Measurements from ENCODE around the gene TSFM. TPM values are rescaled to one million over a fixed set of nuclear protein-coding genes. Genes with fewer than 3 reads are reported as not detected.

The TSFM gene
- 62.8 to 79.9 TPM (median 69.5 TPM) in 5 replicates for total RNA-seq (2022; extraction: Qiagen RNA extraction)

DNA sequence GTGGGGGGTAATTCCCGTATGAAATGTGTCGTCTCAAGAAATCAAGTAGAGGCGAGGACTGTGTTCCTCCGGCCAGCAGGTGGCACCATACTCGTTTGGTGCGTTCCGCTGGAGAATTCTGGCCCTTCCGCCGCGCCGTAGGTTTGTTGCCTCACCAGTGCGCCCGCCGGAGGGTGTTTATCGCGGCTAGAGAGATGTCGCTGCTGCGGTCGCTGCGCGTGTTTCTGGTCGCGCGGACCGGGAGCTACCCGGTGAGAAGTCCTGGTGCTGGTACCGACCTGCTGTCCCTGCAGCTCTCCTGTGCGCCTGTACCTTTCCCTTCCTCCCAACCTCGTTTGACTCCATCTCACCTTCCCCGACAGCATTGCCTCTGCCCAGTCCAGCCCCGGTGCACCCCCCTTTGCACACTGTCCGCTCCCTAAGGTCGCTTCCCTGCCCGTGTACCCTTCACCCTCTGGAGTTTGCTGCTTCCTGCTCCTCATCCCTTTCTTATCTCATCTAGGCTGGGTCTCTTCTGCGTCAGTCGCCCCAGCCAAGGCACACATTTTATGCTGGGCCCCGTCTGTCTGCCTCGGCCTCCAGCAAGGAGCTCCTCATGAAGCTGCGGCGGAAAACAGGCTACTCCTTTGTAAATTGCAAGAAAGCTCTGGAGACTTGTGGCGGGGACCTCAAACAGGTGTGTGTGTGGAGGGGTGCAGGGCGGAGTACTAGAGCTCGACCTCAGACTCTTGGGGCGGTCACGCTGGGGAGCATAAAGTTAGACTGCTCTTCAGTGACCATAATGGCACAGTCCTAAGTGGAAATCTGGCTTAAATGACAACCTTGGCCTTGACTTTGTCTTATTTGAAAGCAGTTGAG is at the start of gene TSFM:
TSFM (plus strand) TSS at position 180 of the 858 bp plus-strand sequence; CDS start at position 195, 15 bp downstream.

GRCh38 chr12:57738661-57739237 is 43.8 kb upstream of the TSFM start, which contains the start of gene AGAP2:
AGAP2 (minus strand) TSS chr12:57738742; CDS start chr12:57738246, 496 bp downstream.

DNA sequence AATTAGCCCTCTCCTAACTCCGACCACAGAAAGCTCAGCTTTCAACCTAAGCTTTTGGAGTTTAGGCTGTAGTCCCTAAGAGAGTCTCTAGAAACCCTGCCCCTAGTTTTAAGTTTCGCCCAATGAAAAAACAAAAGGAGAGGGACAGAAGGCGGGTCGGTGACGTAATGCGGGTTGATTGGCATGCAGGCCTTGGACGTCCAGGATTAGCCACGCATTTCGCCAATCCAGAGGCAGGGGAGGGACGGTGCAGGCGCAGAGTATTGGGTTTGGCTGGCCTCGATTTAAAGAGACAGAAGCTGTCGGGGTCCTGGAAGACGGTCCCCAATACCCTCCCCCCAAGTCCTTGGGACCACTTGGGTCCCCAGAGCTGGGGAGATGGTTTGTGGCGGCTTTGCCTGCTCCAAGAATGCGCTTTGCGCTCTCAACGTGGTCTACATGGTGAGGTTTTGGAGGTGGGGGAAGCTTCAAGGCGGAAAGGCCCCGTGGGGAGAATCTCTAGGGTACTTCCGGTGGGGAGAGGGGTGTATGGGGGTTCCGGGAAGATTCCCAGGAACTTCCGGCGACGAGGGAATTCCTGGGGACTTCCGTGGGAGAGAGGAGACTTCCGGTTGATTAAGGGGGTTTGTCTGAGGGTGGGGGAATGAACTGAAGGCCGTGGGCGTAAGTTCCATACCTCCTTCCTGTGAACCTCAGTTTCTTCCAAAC is 37.7 kb upstream of the TSFM start, which contains the start of gene TSPAN31:
TSPAN31 (plus strand) TSS at position 263 of the 708 bp plus-strand sequence; CDS start at position 379, 116 bp downstream.

GRCh38 chr12:57751788-57752667 is 30.6 kb upstream of the TSFM start, which contains the start of gene CDK4:
CDK4 (minus strand) TSS chr12:57752310; CDS start chr12:57751717, 593 bp downstream.

DNA sequence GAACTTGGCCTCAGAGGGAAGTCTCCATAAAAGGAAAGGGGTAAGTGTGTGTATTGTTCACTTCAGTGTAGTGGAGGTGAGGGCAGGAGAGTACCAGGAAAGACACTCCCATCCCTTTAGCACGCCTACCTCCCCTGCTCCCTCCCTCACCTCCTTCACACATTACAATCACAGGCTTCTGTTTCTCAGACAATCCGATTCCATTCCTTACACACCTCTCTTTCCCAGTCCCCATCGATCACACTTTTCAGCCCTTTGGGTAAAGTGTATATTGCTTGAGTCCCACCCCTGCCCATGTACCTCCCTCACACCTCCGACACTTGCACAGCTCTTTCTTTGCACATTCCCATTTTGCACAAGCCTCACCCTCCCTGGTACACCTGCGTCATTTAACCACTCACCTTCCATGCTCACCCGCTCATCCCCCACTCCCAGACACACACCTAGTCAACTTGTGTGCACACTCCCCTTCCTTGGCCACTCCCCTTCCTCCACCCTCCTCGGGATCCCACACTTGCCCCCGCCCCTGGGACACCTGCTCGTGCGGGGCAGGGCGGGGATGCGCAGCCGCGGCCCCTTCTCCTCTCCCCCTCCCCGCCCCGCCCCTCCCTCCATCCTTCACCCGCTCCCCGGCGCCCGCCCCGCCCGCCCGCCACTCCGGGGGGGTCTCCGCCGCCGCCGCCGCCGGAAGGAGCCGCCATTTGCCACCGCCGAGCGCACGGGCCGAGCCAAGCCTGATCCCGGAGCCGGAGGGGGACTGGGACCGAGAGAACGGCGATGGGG is 28.0 kb upstream of the TSFM start, which contains the start of gene MARCHF9:
MARCHF9 (plus strand) TSS at position 693 of the 783 bp plus-strand sequence. CDS start 426 bp downstream, outside the sequence.

DNA sequence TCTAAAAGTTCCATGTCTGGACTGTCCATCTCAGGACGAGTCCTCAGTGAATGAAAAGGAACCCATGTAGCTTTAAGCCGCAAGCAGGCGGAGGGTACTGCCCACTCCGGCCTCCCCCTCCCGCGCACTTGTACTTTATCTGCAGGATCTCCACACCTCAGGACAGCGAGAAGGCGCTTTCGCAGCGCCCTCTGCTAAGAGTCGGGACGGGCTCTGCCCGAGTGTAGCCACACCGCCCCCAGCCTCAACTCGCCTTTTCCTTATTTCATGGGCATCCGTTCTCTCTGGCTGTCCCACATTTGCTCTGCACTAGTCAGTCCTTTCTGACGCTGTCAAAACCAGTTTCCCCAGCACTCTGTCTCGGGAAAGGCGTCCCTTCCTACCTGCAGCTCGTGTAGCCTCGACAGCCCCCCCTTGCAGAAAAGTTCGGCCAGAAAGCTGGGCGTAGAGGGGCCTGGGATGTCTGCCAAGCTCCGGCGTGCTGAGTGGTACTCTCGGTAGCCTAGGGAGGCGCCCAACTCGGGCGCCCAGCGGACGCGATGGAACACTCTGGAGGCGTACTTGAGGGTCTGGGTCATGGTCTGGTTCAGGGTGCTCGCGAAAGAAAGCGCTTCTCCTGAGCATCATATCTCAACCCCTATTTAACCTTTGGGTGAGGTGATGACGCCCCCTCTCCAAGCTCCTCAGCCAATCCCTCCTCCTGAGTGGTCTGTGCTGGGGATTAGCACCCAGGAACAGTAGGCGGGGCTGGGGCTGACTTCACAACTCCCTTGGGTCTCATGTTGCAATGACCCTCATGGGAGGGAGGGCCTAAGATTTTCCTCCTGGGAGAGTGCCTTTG is 15.9 kb upstream of the TSFM start, which contains the start of gene CYP27B1:
CYP27B1 (minus strand) TSS at position 615 of the 841 bp plus-strand sequence; CDS start at position 578, 37 bp downstream.

GRCh38 chr12:57771873-57772428 is 10.6 kb upstream of the TSFM start, which contains the start of gene METTL1:
METTL1 (minus strand) TSS chr12:57772105; CDS start chr12:57772083, 22 bp downstream.

DNA sequence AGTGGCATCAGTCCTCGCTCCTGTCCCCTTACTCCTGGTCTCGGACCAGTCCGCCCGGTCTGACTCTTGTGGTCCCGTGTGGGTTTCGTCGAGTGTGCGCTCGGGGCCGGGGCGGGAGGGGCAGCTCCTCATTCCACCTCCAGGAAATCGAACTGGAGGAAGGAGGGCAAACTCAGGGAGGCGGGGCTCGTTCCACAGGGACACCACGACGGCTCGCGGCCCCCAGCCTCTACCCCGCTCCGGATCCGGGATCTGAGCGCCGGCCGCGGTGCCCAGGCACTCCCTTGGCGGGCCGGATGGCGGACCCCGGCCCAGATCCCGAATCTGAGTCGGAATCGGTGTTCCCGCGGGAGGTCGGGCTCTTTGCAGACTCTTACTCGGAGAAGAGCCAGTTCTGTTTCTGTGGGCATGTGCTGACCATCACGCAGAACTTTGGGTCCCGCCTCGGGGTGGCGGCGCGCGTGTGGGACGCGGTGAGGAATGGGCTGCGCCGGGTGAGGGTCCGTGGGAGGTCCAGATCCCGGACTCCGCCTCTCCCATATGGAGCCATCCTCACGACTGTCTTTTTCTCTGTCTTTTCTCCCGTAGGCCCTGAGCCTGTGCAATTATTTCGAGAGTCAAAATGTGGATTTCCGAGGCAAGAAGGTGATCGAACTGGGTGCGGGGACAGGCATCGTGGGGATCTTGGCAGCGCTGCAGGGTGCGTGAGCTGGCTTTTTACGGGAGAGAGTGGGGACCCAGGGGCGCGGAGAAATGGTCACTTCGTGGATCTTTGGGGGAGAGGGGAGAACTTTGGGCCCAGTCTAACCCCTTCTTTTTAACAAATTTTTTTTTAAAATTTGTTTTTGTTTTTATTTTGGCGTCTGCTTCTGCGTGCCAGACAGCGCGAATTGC is 9.9 kb upstream of the TSFM start, which contains the start of gene EEF1AKMT3:
EEF1AKMT3 (plus strand) TSS at position 186 of the 894 bp plus-strand sequence; CDS start at position 297, 111 bp downstream.

GRCh38 chr12:57846577-57847319 is 64.2 kb downstream of the TSFM start, which contains the start of gene CTDSP2:
CTDSP2 (minus strand) TSS chr12:57846729; CDS start chr12:57846435, 294 bp downstream.

Other genes with a start within 250 kb of the TSFM start
- 119 to 184 TPM (median 123 TPM) in 5 replicates for gene DCTN2, start 235.6 kb upstream of the TSFM start, total RNA-seq (2022; extraction: Qiagen RNA extraction)
- gene KIF5A, start 232.7 kb upstream of the TSFM start, total RNA-seq (2022; extraction: Qiagen RNA extraction), result 0.17 to 0.24 TPM (median 0.21 TPM) in 5 replicates
- gene PIP4K2C, start 191.6 kb upstream of the TSFM start, total RNA-seq (2022; extraction: Qiagen RNA extraction), result 39.3 to 45.9 TPM (median 40.5 TPM) in 5 replicates
- 14.2 to 19.7 TPM (median 18.7 TPM) in 5 replicates for gene DTX3, start 178.0 kb upstream of the TSFM start, total RNA-seq (2022; extraction: Qiagen RNA extraction)
- 4.2 to 5.6 TPM (median 5.4 TPM) in 5 replicates for gene ARHGEF25, start 171.4 kb upstream of the TSFM start, total RNA-seq (2022; extraction: Qiagen RNA extraction)
- 32.6 to 47.2 TPM (median 42.2 TPM) in 5 replicates for gene B4GALNT1, start 149.6 kb upstream of the TSFM start, total RNA-seq (2022; extraction: Qiagen RNA extraction)
- gene OS9, start 88.7 kb upstream of the TSFM start, total RNA-seq (2022; extraction: Qiagen RNA extraction), result 112 to 124 TPM (median 114 TPM) in 5 replicates
- 0.09 to 0.23 TPM (median 0.16 TPM) in 5 replicates for gene AGAP2, start 44.0 kb upstream of the TSFM start, total RNA-seq (2022; extraction: Qiagen RNA extraction)
- gene TSPAN31, start 37.7 kb upstream of the TSFM start, total RNA-seq (2022; extraction: Qiagen RNA extraction), result 15.0 to 22.2 TPM (median 17.1 TPM) in 5 replicates
- 240 to 276 TPM (median 248 TPM) in 5 replicates for gene CDK4, start 30.5 kb upstream of the TSFM start, total RNA-seq (2022; extraction: Qiagen RNA extraction)
- 6.4 to 8.0 TPM (median 7.8 TPM) in 5 replicates for gene MARCHF9, start 27.7 kb upstream of the TSFM start, total RNA-seq (2022; extraction: Qiagen RNA extraction)
- gene CYP27B1, start 15.7 kb upstream of the TSFM start, total RNA-seq (2022; extraction: Qiagen RNA extraction), result 1.4 to 2.4 TPM (median 2.0 TPM) in 5 replicates
- 43.0 to 52.2 TPM (median 49.1 TPM) in 5 replicates for gene METTL1, start 10.7 kb upstream of the TSFM start, total RNA-seq (2022; extraction: Qiagen RNA extraction)
- gene EEF1AKMT3, start 10.2 kb upstream of the TSFM start, total RNA-seq (2022; extraction: Qiagen RNA extraction), result 3.5 to 6.2 TPM (median 5.1 TPM) in 5 replicates
- gene AVIL, start 35.9 kb downstream of the TSFM start, total RNA-seq (2022; extraction: Qiagen RNA extraction), result 0.39 to 0.74 TPM (median 0.55 TPM) in 5 replicates
- gene CTDSP2, start 63.9 kb downstream of the TSFM start, total RNA-seq (2022; extraction: Qiagen RNA extraction), result 38.6 to 55.2 TPM (median 49.3 TPM) in 5 replicates
- 4.6 to 5.4 TPM (median 4.9 TPM) in 5 replicates for gene ATP23, start 158.8 kb downstream of the TSFM start, total RNA-seq (2022; extraction: Qiagen RNA extraction)